Liver (tissue), 9 donors: Measurements from ENCODE around the gene XRN1. TPM values are rescaled to one million over a fixed set of nuclear protein-coding genes. Genes with fewer than 3 reads are reported as not detected.

ENCODE experiments used
- DNase-seq: peaks from one replicate; pipeline ENCODE4 v3.0.0-alpha.2; 2017; ENCODE audit warnings: low spot score
- H3K27ac ChIP-seq, 2 donors: one replicate each; pipeline ENCODE4 v1.7.0; 2013; ENCODE audit warnings: inconsistent platforms in 2 of 2, low read length in 2 of 2, control low read depth in 1 of 2, low read depth in 1 of 2, mild to moderate bottlenecking in 1 of 2
- H3K27me3 ChIP-seq, 4 donors: one replicate each; pipeline versions ENCODE4 v1.6.1 to v1.7.0; 2013; ENCODE audit warnings: low read length in 3 of 4, inconsistent platforms in 1 of 4, mild to moderate bottlenecking in 1 of 4, moderate library complexity in 1 of 4; ENCODE audit not compliant: control insufficient read depth in 4 of 4, insufficient read depth in 4 of 4
- H3K36me3 ChIP-seq, 4 donors: one replicate each; pipeline versions ENCODE4 v1.6.1 to v1.7.0; 2013; ENCODE audit warnings: low read length in 3 of 4, mild to moderate bottlenecking in 3 of 4, low read depth in 1 of 4, moderate library complexity in 1 of 4; ENCODE audit not compliant: control insufficient read depth in 4 of 4, insufficient read depth in 3 of 4
- H3K4me1 ChIP-seq, 4 donors: one replicate each; pipeline versions ENCODE4 v1.6.1 to v1.7.0; 2013; ENCODE audit warnings: low read length in 3 of 4, mild to moderate bottlenecking in 3 of 4, moderate library complexity in 1 of 4; ENCODE audit not compliant: control insufficient read depth in 4 of 4, insufficient read depth in 4 of 4
- H3K4me3 ChIP-seq, 3 donors: one replicate each; pipeline versions ENCODE4 v1.6.1 to v1.7.0; 2013; ENCODE audit warnings: low read length in 3 of 3, control low read depth in 1 of 3, low read depth in 1 of 3, mild to moderate bottlenecking in 1 of 3
- H3K9ac ChIP-seq, 2 donors: one replicate each; pipeline ENCODE4 v1.7.0; 2013; ENCODE audit warnings: low read length in 2 of 2, mild to moderate bottlenecking in 2 of 2, moderate library complexity in 2 of 2, control low read depth in 1 of 2, low read depth in 1 of 2
- H3K9me3 ChIP-seq, 4 donors: one replicate each; pipeline versions ENCODE4 v1.6.1 to v1.7.0; 2013; ENCODE audit warnings: low read length in 3 of 4; ENCODE audit not compliant: control insufficient read depth in 4 of 4
- EGR1 ChIP-seq, 2 donors: IDR thresholded peaks; 2 replicates each; pipeline ENCODE4 v1.6.1; 2016 to 2018; ENCODE audit warnings: antibody characterized with exemption in 2 of 2, low read depth in 2 of 2
- FOXA1 ChIP-seq: IDR thresholded peaks from 2 replicates; pipeline ENCODE4 v1.6.1; 2016; ENCODE audit warnings: antibody characterized with exemption
- FOXA2 ChIP-seq: IDR thresholded peaks from 2 replicates; pipeline ENCODE4 v1.6.1; 2016; ENCODE audit warnings: antibody characterized with exemption
- GABPA ChIP-seq, 2 donors: IDR thresholded peaks in 1 of 2; conservative IDR thresholded peaks in 1 of 2; 2 replicates each; pipeline ENCODE4 v1.6.1; 2016; ENCODE audit warnings: antibody characterized with exemption in 2 of 2, mild to moderate bottlenecking in 1 of 2, moderate library complexity in 1 of 2
- HNF4G ChIP-seq: IDR thresholded peaks from 2 replicates; pipeline ENCODE4 v1.6.1; 2016; ENCODE audit warnings: antibody characterized with exemption
- JUND ChIP-seq, 2 donors: IDR thresholded peaks; 2 replicates each; pipeline ENCODE4 v1.6.1; 2016; ENCODE audit warnings: antibody characterized with exemption in 2 of 2
- NR2F2 ChIP-seq: IDR thresholded peaks from 2 replicates; pipeline ENCODE4 v1.6.1; 2016; ENCODE audit warnings: antibody characterized with exemption
- RAD21 ChIP-seq, 2 donors: IDR thresholded peaks; 2 replicates each; pipeline ENCODE4 v1.6.1; 2016; ENCODE audit warnings: antibody characterized with exemption in 2 of 2, mild to moderate bottlenecking in 2 of 2
- SP1 ChIP-seq: IDR thresholded peaks from 2 replicates; pipeline ENCODE4 v1.6.1; 2018; ENCODE audit warnings: antibody characterized with exemption, mild to moderate bottlenecking
- TAF1 ChIP-seq: conservative IDR thresholded peaks from 2 replicates; pipeline ENCODE4 v1.6.1; 2016; ENCODE audit warnings: antibody characterized with exemption, mild to moderate bottlenecking
- YY1 ChIP-seq: IDR thresholded peaks from 2 replicates; pipeline ENCODE4 v1.6.1; 2016; ENCODE audit warnings: antibody characterized with exemption, mild to moderate bottlenecking
- WGBS: extraction: QIAGEN DNeasy Blood & Tissue Kit; methylation state at CpG from one replicate; pipeline ENCODE4 v1.1.7; 2013; 5-methylcytosine and 5-hydroxymethylcytosine counted together
- polyA plus RNA-seq, 2 donors: library from polyadenylated mRNA; stranded (reverse) in 1 of 2; unstranded in 1 of 2; fragments of 200-250 nt in 1 of 2; fragments of >200 nt in 1 of 2; fragmentation: Nextera tagmentation in 1 of 2; extraction: Ambion mirVana in 1 of 2; gene quantifications; one replicate each; pipeline versions ENCODE4 v1.2.1 to v1.2.3, GENCODE V29; 2013 to 2015
- total RNA-seq, 2 donors: library from RNA; depleted of rRNA; stranded (reverse); fragments of >200 nt; gene quantifications; one replicate each; pipeline ENCODE4 v1.2.3, GENCODE V29; 2014
- TF ChIP-seq, protein P1 (sequence below): IDR thresholded peaks from 2 replicates; pipeline ENCODE4 v1.6.1; 2016; ENCODE audit warnings: antibody characterized with exemption
- TF ChIP-seq, protein P2 (sequence below): IDR thresholded peaks from 2 replicates; pipeline ENCODE4 v1.6.1; 2016; ENCODE audit warnings: antibody characterized with exemption, mild to moderate bottlenecking
- TF ChIP-seq, protein P3 (sequence below): IDR thresholded peaks from 2 replicates; pipeline ENCODE4 v1.6.1; 2016; ENCODE audit warnings: antibody characterized with exemption
- TF ChIP-seq, protein P4 (sequence below): fragments of 150-350 bp; IDR thresholded peaks from 2 replicates; pipeline ENCODE4 v1.5.1; 2017; ENCODE audit warnings: improper control_type of control experiment, low read depth, low read length; ENCODE audit not compliant: missing input control
- donor health status: healthy.
- donor health status: healthy.
- donor health status: healthy.
- donor health status: healthy.
- donor health status: healthy.

Gene XRN1
- total and polyA plus RNA-seq, 4 donors: 4.3 to 41.4 (median 25.9) TPM

DNA sequence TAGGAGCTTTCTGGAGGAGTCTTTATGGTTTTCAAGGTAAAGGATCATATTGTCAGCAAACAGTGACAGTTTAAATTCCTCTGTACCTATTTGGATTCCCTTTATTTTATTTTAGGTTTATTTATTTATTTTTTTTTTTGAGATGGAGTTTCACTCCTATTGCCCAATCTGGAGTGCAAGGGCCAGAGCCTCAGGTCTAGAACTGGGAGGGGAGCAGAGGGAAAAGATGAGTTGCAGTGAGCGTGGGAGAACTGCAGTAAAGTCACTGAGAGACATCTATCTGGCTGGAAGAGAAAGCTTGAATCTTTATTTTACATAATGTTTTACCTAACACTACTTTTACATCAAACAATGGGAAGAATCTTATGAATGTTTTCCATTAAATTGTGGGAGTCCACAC lies 172.9 kb downstream of the XRN1 start:
- H3K27ac ChIP-seq: no peak overlapping the region
- no peak overlapping the region for H3K9ac ChIP-seq
- DNase-seq: no peak
- H3K4me3 ChIP-seq: no peak overlapping the region
- no peaks in the 10 kb centered on the region for H3K9me3 ChIP-seq
- H3K4me1 ChIP-seq: no peaks in the 10 kb centered on the region
- H3K27me3 ChIP-seq: no peaks in the 10 kb centered on the region
- no peaks in the 10 kb centered on the region for H3K36me3 ChIP-seq
- 100% methylated on average over 1 of the region's 1 CpG for WGBS
- TF ChIP-seq JUND (IDR thresholded peaks at IDR 0.05) (no peak), FOXA1 (no peak), RAD21 (IDR thresholded peaks at IDR 0.05) (no peak)
- TF ChIP-seq, protein P1, sequence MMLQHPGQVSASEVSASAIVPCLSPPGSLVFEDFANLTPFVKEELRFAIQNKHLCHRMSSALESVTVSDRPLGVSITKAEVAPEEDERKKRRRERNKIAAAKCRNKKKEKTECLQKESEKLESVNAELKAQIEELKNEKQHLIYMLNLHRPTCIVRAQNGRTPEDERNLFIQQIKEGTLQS: no peak

DNA sequence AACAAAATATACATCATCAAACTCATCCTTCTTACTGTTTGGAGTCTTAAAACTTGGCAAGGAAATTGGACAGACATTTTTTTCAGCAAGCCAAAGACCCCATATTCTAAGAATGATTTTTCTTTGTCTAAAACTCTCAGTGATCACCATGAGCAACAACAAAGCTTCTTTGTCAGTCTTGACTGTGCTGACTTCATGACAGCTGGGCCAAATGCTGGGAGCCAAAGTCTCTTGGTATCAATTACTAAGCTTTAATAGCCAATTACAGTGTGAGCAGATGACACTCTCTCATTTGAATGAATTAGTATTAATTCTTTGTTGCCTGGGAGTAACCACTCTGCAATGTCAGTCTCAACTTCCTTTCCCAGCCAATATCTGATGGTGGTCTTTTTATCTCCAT lies 174.3 kb downstream of the XRN1 start:
- Histone ChIP-seq H3K4me1 (no peaks in the 10 kb centered on the region), H3K4me3 (no peak overlapping the region), H3K27me3 (no peaks in the 10 kb centered on the region), H3K9ac (no peak overlapping the region), H3K36me3 (no peaks in the 10 kb centered on the region), H3K9me3 (no peaks in the 10 kb centered on the region), H3K27ac (no peak overlapping the region)
- no peak for DNase-seq
- TF ChIP-seq SP1 (no peak), RAD21 (IDR thresholded peaks at IDR 0.05) (no peak), JUND (IDR thresholded peaks at IDR 0.05) (no peak), NR2F2 (no peak), HNF4G (no peak), FOXA2 (no peak), TAF1 (no peak), EGR1 (IDR thresholded peaks at IDR 0.05; ENCODE audit: low read depth in 2 of 2) (no peak), YY1 (no peak), GABPA (IDR thresholded peaks at IDR 0.05 in 1 of 2, conservative IDR thresholded peaks at IDR 0.05 in 1 of 2) (no peak)
- TF ChIP-seq, protein P2, sequence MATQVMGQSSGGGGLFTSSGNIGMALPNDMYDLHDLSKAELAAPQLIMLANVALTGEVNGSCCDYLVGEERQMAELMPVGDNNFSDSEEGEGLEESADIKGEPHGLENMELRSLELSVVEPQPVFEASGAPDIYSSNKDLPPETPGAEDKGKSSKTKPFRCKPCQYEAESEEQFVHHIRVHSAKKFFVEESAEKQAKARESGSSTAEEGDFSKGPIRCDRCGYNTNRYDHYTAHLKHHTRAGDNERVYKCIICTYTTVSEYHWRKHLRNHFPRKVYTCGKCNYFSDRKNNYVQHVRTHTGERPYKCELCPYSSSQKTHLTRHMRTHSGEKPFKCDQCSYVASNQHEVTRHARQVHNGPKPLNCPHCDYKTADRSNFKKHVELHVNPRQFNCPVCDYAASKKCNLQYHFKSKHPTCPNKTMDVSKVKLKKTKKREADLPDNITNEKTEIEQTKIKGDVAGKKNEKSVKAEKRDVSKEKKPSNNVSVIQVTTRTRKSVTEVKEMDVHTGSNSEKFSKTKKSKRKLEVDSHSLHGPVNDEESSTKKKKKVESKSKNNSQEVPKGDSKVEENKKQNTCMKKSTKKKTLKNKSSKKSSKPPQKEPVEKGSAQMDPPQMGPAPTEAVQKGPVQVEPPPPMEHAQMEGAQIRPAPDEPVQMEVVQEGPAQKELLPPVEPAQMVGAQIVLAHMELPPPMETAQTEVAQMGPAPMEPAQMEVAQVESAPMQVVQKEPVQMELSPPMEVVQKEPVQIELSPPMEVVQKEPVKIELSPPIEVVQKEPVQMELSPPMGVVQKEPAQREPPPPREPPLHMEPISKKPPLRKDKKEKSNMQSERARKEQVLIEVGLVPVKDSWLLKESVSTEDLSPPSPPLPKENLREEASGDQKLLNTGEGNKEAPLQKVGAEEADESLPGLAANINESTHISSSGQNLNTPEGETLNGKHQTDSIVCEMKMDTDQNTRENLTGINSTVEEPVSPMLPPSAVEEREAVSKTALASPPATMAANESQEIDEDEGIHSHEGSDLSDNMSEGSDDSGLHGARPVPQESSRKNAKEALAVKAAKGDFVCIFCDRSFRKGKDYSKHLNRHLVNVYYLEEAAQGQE: no peak
- TF ChIP-seq, protein P3, sequence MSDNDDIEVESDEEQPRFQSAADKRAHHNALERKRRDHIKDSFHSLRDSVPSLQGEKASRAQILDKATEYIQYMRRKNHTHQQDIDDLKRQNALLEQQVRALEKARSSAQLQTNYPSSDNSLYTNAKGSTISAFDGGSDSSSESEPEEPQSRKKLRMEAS: no peak
- TF ChIP-seq, protein P4, sequence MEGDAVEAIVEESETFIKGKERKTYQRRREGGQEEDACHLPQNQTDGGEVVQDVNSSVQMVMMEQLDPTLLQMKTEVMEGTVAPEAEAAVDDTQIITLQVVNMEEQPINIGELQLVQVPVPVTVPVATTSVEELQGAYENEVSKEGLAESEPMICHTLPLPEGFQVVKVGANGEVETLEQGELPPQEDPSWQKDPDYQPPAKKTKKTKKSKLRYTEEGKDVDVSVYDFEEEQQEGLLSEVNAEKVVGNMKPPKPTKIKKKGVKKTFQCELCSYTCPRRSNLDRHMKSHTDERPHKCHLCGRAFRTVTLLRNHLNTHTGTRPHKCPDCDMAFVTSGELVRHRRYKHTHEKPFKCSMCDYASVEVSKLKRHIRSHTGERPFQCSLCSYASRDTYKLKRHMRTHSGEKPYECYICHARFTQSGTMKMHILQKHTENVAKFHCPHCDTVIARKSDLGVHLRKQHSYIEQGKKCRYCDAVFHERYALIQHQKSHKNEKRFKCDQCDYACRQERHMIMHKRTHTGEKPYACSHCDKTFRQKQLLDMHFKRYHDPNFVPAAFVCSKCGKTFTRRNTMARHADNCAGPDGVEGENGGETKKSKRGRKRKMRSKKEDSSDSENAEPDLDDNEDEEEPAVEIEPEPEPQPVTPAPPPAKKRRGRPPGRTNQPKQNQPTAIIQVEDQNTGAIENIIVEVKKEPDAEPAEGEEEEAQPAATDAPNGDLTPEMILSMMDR: no peak
